Left kidney (tissue), 2 donors: ENCODE results near the gene AP1S3. TPM values are rescaled to one million over a fixed set of nuclear protein-coding genes. Genes with fewer than 3 reads are reported as not detected.
"Not testable (repeated sequence)": the region's sequence is repeated elsewhere in the genome, so short reads cannot be mapped to it uniquely, and the experiment has no call there.

Experiments used
- DNase-seq: peaks from one replicate; pipeline ENCODE4 v3.0.0-alpha.2; 2013
- polyA plus RNA-seq: library from polyadenylated mRNA; unstranded; fragments of 120-200 nt; gene quantifications from one replicate; pipeline ENCODE4 v1.2.1, GENCODE V29; 2013; ENCODE audit not compliant: insufficient read length

Gene AP1S3
- polyA plus RNA-seq, 1 donor = 13.2 TPM

GRCh38 chr2:223853425-223853837 is 16.0 kb upstream of the AP1S3 start:
- no peak for DNase-seq

- DNase-seq = no peak
Measured at GRCh38 chr2:223852281-223852795, 15.0 kb upstream of the AP1S3 start.

GRCh38 chr2:223847410-223847809 is 10.0 kb upstream of the AP1S3 start:
- DNase-seq = no peak

DNA sequence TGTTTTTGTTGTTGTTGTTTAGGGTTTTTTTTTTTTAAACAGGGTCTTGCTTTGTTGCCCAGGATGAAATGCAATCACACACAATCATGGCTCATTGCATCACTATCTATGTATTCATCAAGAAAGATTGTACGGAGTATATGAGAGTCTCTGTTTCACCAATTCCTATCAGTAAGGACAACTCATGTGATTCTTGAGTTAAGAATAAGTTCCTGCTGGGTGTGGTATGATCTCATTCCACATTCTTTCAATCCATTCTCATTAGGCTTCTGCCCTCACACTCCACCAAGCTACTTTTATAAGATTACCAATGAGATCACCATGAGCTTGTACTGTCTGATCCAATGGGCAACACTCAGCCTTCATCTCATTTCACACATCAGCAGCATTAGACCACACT is 9.1 kb upstream of the AP1S3 start:
- no peak for DNase-seq

- no peak for DNase-seq
Measured at GRCh38 chr2:223841436-223842190, 4.2 kb upstream of the AP1S3 start.

DNA sequence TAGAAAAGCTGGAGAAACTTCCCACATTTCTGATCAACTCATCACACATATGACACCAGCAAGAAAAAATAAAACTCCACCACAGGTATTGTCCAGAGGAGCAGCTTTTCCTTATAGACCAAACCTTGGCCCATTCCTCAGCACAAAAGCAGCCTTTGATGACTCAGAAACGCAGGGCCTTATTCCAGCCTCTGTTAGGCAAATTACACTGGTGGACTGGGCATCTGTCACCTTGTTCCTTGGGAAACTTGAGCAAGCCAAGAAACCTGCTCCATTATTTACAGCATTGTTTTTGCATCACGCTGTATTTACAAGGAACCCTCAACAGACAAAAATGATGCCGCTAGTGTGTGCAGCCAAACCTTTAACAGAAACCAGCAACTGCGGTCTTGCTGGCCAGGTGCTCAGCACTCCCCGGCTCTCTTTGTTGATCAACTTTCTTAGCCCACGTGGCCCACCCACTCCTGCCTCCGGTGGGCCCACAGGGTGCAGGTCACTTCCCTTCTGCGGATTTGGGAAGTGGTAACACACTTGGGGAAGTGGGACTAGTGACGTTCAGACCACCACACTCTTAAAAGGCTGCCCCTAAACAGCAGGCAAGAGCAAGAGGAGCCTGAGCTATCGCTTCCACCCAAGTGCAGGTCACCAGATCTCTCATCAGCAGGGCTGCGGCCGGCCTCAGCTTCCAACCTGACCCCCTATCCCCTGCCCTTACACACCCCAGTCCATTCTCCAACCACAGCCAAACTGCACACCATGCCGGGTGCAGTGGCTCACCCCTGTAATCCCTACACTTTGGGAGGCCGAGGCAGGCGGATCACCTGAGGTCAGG is 1.5 kb downstream of the AP1S3 start:
- no peak for DNase-seq

GRCh38 chr2:223834431-223834830 is 3.0 kb downstream of the AP1S3 start:
- no peak for DNase-seq

DNA sequence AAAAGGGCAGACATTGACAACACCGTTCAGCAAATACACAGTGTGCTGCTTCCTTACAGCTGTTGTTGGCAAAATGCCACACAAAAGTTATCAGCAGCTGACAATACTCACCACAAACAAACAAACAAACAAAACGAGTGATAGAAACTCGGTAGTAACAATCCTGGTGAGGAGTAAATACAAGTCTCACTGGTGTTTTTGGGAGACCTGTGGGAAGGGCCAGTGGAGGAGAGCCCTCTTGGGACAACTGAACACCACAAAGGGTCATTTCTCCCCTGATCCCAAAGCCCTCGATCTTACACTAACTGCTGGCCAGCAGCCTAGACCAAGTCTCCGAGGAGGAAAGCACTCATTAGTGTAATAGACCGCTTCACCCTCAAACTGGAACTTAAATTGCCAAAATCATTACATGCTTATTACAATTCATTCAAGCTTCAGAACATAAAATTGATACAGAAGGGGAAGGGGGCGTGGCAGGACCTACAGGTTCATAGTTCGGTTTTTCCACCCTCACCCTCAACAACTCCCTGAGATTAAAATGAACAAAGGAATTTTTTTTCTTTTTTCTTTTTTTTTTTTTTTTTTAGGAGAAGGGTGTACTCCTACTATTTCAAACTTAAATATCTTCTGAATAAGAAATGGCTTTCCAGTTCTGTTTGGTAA is 5.0 kb downstream of the AP1S3 start:
- DNase-seq = no peak

DNA sequence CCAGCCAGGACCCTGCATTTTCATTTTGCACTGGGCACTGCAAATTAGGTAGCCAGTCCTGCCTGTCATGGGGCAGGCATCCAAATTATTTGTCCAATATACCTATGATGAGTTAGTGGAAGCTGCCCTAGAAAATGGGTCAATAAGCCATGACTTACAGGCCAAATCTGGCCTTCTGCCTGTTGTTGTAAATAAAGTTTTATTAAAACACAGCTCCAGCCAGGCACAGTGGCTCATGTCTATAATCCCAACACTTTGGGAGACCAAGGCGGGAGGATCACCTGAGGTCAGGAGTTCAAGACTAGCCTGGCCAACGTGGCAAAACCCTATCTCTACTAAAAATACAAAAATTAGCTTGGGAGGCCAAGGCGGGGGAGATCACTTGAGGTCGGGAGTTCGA is 8.3 kb downstream of the AP1S3 start:
- no peak for DNase-seq

DNA sequence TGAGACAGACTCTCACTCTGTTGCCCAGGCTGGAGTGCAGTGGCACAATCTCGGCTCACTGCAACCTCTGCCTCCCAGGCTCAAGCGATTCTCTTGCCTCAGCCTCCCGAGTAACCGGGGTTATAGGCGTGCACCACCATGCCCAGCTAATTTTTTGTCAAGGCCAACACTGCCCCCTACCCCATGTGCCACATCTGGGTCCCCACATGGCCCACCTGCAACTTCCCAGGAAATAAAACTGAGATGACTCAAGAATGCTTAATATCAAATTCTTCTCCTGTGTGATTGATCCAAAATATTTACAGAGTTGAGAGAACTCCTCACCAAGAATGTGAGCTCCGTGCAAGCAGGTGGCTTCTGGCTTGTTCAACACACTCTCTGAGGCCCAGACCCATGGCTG is 9.1 kb downstream of the AP1S3 start:
- DNase-seq = no peak

GRCh38 chr2:223826995-223827394 is 10.4 kb downstream of the AP1S3 start:
- DNase-seq = no peak

- DNase-seq = no peak
Measured at GRCh38 chr2:223824301-223824700, 13.1 kb downstream of the AP1S3 start.

DNA sequence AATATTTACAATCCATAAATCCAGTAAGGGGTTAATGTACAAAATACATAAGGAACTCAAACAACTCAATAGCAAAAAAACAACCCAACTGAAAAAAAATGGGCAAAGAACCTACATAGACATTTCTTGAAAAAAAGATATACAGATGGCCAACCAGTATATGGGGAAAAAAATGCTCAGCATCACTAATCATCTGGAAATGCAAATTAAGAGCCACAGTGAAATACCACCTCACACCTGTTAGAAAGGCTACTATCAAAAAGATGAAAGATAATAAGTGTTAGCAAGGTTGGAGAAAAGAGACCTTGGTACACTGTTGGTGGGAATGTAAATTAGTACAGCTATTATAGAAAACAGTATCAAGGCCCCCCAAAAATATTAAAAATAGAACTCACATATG is 14.6 kb downstream of the AP1S3 start:
- DNase-seq = no peak

DNA sequence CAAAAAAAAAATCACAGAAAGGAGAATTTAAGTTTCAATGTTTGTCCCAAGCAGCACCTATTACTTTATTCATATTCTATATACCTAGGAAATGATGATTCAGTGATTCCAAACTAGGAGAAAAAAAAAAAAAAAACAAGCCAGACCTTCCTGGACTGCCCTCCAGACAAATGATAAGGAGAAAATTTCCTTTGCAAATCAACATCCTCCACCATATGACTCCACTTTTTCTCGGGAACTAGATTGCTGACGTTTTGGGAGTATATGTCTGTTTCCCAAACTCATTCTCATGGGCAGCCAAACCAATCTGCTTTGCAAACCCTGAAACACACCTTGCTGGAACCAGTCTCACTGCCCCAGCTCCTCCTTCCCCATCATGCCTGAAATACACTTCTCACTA is 16.8 kb downstream of the AP1S3 start:
- no peak for DNase-seq

GRCh38 chr2:223819891-223820290 is 17.5 kb downstream of the AP1S3 start:
- no peak for DNase-seq

- no peak for DNase-seq
Measured at GRCh38 chr2:223815884-223816570, 21.4 kb downstream of the AP1S3 start.

DNA sequence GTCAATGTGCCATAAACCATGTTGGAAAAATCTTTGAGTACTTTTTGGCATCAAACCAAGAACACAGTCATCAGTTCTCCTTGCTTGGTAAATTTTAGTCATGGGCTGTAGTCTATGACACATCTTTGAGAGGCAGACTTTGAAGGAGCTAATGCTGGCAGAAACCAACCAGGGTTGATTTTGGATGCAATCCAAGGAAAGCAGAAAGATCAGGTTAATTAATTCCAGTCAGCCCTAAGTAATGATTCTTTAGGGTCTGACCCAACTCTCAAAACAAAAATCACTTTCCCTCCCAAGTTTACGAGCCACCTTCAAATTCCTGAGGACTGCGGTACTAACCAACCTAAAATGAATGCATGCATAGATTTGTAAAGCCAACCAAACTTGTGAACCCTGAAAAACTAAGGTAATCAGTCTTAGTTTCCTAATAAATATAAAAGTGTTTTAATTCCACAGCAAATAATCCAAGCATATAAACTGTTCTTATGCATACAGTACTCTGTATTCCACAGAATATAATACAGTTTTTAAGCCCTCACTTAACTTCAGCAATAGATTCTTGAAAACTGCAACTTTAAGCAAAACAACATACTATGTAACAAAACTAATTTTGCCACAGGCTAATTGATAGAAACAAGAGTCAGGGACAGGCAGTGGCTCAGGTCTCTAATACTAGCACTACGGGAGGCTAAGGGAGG is 22.0 kb downstream of the AP1S3 start:
- DNase-seq = peak; percentile 85

- DNase-seq = not testable (repeated sequence)
Measured at GRCh38 chr2:223814764-223815163, 22.6 kb downstream of the AP1S3 start.

DNA sequence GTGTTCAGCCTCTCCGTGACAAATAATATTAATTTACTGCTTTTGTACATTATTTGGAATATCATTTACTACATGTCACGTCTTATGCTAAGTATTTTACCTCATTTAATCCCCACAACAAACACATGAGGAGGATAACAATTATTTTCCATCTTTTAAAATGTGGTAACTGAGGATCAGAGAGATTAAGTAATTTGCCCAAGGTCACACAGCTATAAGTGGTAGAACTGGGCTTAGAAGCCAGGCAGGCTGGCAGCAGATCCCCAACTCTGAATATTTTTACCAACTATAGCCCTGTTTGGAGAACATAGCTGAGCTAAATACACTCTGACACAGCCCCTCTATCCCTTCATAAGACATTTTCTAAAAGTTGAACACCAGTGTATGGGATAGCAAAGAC is 24.1 kb downstream of the AP1S3 start:
- DNase-seq = no peak

DNA sequence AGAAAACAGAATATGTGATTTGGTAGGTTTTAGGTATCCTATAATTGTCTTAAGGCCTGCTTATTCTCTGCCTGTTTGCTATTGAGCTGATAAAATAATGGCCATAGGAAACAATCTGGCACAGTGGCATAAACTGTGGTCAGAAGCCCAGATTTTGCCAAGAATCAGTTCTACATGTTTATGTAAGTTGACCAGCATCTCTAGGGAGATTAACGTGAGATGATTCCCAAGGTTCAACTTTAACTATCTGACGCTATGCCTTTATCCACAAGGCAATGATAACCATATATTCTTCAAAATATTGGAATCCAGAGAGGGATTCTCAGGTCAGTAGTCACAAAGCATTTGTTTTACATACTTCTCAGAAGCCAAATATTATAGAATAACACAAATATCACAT is 25.6 kb downstream of the AP1S3 start:
- DNase-seq = no peak

- DNase-seq = no peak
Measured at GRCh38 chr2:223805008-223805407, 32.4 kb downstream of the AP1S3 start.

- DNase-seq = no peak
Measured at GRCh38 chr2:223801736-223802135, 35.6 kb downstream of the AP1S3 start.
